HG03460 (cell line): ENCODE results near the gene AKR1D1.
"Not testable (repeated sequence)": the region's sequence is repeated elsewhere in the genome, so short reads cannot be mapped to it uniquely, and the experiment has no call there.

Experiments used
- ATAC-seq: cut with Tn5 transposase; IDR thresholded peaks from one replicate; pipeline ENCODE4 v1.9.1; 2021; ENCODE audit not compliant: unreplicated experiment

The AKR1D1 gene

GRCh38 chr7:138076196-138076595 is at the start of gene AKR1D1:
Gene AKR1D1 (plus strand): TSS chr7:138076459. CDS start chr7:138076519, 60 bp downstream.
- no peak for ATAC-seq

GRCh38 chr7:138027100-138027499 is 49.2 kb upstream of the AKR1D1 start:
- ATAC-seq = no peak

- no peak for ATAC-seq
Observed at GRCh38 chr7:138029126-138029525, 47.1 kb upstream of the AKR1D1 start.

- no peak for ATAC-seq
Observed at GRCh38 chr7:138029941-138030340, 46.3 kb upstream of the AKR1D1 start.

GRCh38 chr7:138030679-138031351 is 45.4 kb upstream of the AKR1D1 start:
- no peak for ATAC-seq

- peak; percentile 84 for ATAC-seq
Observed at GRCh38 chr7:138032186-138032585, 44.1 kb upstream of the AKR1D1 start.

GRCh38 chr7:138032770-138033169 is 43.5 kb upstream of the AKR1D1 start:
- ATAC-seq = no peak

- no peak for ATAC-seq
Observed at GRCh38 chr7:138033241-138033640, 43.0 kb upstream of the AKR1D1 start.

- no peak for ATAC-seq
Observed at GRCh38 chr7:138036135-138036534, 40.1 kb upstream of the AKR1D1 start.

- ATAC-seq = not testable (repeated sequence)
Observed at GRCh38 chr7:138040063-138040462, 36.2 kb upstream of the AKR1D1 start.

- ATAC-seq = no peak
Observed at GRCh38 chr7:138044897-138045296, 31.4 kb upstream of the AKR1D1 start.

GRCh38 chr7:138047907-138048306 is 28.4 kb upstream of the AKR1D1 start:
- no peak for ATAC-seq

GRCh38 chr7:138049505-138050116 is 26.6 kb upstream of the AKR1D1 start:
- no peak for ATAC-seq

GRCh38 chr7:138051712-138052247 is 24.5 kb upstream of the AKR1D1 start:
- ATAC-seq = not testable (repeated sequence)

GRCh38 chr7:138052696-138053095 is 23.6 kb upstream of the AKR1D1 start:
- no peak for ATAC-seq

GRCh38 chr7:138055698-138056097 is 20.6 kb upstream of the AKR1D1 start:
- ATAC-seq = not testable (repeated sequence)

GRCh38 chr7:138063400-138063799 is 12.9 kb upstream of the AKR1D1 start:
- ATAC-seq = no peak

GRCh38 chr7:138064856-138065357 is 11.4 kb upstream of the AKR1D1 start:
- no peak for ATAC-seq

GRCh38 chr7:138065827-138066226 is 10.4 kb upstream of the AKR1D1 start:
- no peak for ATAC-seq

- ATAC-seq = peak; percentile 67
Observed at GRCh38 chr7:138066954-138067394, 9.3 kb upstream of the AKR1D1 start.

- no peak for ATAC-seq
Observed at GRCh38 chr7:138067774-138068173, 8.5 kb upstream of the AKR1D1 start.

GRCh38 chr7:138070908-138071307 is 5.4 kb upstream of the AKR1D1 start:
- ATAC-seq = no peak
